SW 1271 (cell line): Measurements from ENCODE around the gene PCNT.

Experiments
- DNase-seq, 2 experiments: peaks; one replicate each; lab custom pipeline; 2025; lab: John Stamatoyannopoulos, UW

PCNT gene

GRCh38 chr21:46323710-46324389 is at the start of gene PCNT, which contains the start of gene C21orf58:
Gene PCNT, plus strand, starts transcription at chr21:46324156. Its CDS starts 73 bp downstream, at chr21:46324229.
Gene C21orf58, minus strand, starts transcription at chr21:46323870. Its CDS starts 1,132 bp downstream, at chr21:46322738.
- DNase-seq, result peak; percentile 84 to 92

GRCh38 chr21:46274797-46275390 is 49.1 kb upstream of the PCNT start:
- DNase-seq, result no peak

- no peak for DNase-seq
Observed at GRCh38 chr21:46284077-46284644, 39.8 kb upstream of the PCNT start.

- no peak for DNase-seq
Observed at GRCh38 chr21:46284733-46285132, 39.2 kb upstream of the PCNT start.

- DNase-seq, result no peak
Observed at GRCh38 chr21:46285206-46285661, 38.7 kb upstream of the PCNT start, which contains the start of gene MCM3AP. Gene MCM3AP, minus strand, starts transcription at chr21:46285611. Its CDS starts 325 bp downstream, at chr21:46285286.

GRCh38 chr21:46285761-46286647 is 38.0 kb upstream of the PCNT start, which contains the start of gene YBEY:
Gene YBEY, plus strand, starts transcription at chr21:46286342. Its CDS starts 572 bp downstream, at chr21:46286914.
- peak; percentile 55 to 83 for DNase-seq

GRCh38 chr21:46286648-46287002 is 37.3 kb upstream of the PCNT start:
- no peak for DNase-seq

GRCh38 chr21:46287541-46287940 is 36.4 kb upstream of the PCNT start:
- DNase-seq, result no peak

GRCh38 chr21:46289655-46290179 is 34.2 kb upstream of the PCNT start:
- DNase-seq, result no peak

GRCh38 chr21:46291561-46291960 is 32.4 kb upstream of the PCNT start:
- no peak for DNase-seq

- peak in 1 of 2 experiments; percentile 15 for DNase-seq
Observed at GRCh38 chr21:46294647-46295176, 29.2 kb upstream of the PCNT start.

- no peak for DNase-seq
Observed at GRCh38 chr21:46295177-46295770, 28.7 kb upstream of the PCNT start.

- no peak for DNase-seq
Observed at GRCh38 chr21:46295996-46296752, 27.8 kb upstream of the PCNT start.

- no peak for DNase-seq
Observed at GRCh38 chr21:46297338-46298271, 26.4 kb upstream of the PCNT start.

GRCh38 chr21:46299167-46299566 is 24.8 kb upstream of the PCNT start:
- DNase-seq, result no peak

- no peak for DNase-seq
Observed at GRCh38 chr21:46301759-46302158, 22.2 kb upstream of the PCNT start.

- no peak for DNase-seq
Observed at GRCh38 chr21:46304437-46304836, 19.5 kb upstream of the PCNT start.

GRCh38 chr21:46304955-46305354 is 19.0 kb upstream of the PCNT start:
- no peak for DNase-seq

GRCh38 chr21:46307625-46308024 is 16.3 kb upstream of the PCNT start:
- DNase-seq, result peak in 1 of 2 experiments; percentile 13
